Neural crest cell (in vitro differentiated cells): ENCODE measurements around the gene RYR2. TPM values are rescaled to one million over a fixed set of nuclear protein-coding genes. Genes with fewer than 3 reads are reported as not detected.
"Not testable (repeated sequence)": the region's sequence is repeated elsewhere in the genome, so short reads cannot be mapped to it uniquely, and the experiment has no call there.

Source experiments
- DNase-seq: peaks from one replicate; pipeline ENCODE4 v3.0.0; 2021; ENCODE audit warnings: low read depth, mixed read lengths, low spot score
- H3K27ac Mint-ChIP-seq: one replicate; pipeline ENCODE4 v1.8.0; 2021; ENCODE audit warnings: mild to moderate bottlenecking, mixed read lengths; ENCODE audit not compliant: unreplicated experiment
- H3K27me3 Mint-ChIP-seq: 2 replicates; pipeline ENCODE4 v1.8.0; 2021; ENCODE audit warnings: low read depth, mild to moderate bottlenecking, mixed read lengths
- H3K36me3 Mint-ChIP-seq: 2 replicates; pipeline ENCODE4 v1.8.0; 2021; ENCODE audit warnings: low read depth, mild to moderate bottlenecking, mixed read lengths
- H3K4me1 Mint-ChIP-seq: 2 replicates; pipeline ENCODE4 v1.8.0; 2021; ENCODE audit warnings: mixed read lengths
- H3K4me3 Mint-ChIP-seq: one replicate; pipeline ENCODE4 v1.8.0; 2021; ENCODE audit warnings: mild to moderate bottlenecking, mixed read lengths
- H3K9me3 Mint-ChIP-seq: 2 replicates; pipeline ENCODE4 v1.8.0; 2021; ENCODE audit warnings: mixed read lengths
- total RNA-seq: library from RNA; stranded (reverse); gene quantifications from 2 replicates; pipeline ENCODE4 v1.2.1, GENCODE V29; 2021
- TF ChIP-seq, protein P1 (sequence below): fragments of 200-600 bp; sonication (generic); conservative IDR thresholded peaks from 2 replicates; pipeline ENCODE4 v1.5.0; 2021; ENCODE audit warnings: antibody characterized with exemption, mild to moderate bottlenecking

RYR2 gene
- total RNA-seq, 1 donor from 2014 or later, result 0.07 TPM

DNA sequence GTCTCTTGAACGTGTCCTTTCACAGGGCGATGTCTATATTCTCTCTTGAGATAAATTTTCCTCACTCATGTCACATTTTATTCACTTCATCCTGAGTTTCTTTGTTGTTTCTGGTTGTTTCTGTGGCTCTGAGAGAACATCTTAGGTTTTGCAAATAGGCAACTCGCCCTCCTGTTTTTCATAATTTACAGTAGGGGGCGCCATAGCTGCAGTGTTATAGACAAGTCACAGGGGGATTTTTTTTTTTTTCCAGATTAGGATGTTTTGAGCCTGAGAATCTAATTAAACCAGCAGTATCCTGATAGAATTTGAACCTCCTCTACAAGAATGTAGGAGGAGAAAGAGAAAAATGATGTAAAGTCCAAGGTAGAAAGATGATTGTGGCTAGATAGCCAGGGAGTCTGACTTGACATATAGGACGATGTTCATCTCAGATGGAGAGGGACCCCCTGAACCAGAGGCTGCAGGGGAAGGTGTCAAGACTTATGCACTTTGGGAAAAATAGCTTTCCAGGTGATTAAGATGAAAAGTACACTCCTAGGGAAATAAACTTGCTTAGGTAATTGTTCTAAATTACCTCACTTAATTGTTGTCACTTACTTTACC, 772.4 kb downstream of the RYR2 start:
- Mint-ChIP-seq H3K27me3 (no peaks in the 10 kb centered on the region), H3K4me1 (no peaks in the 10 kb centered on the region)
- TF ChIP-seq, protein P1, sequence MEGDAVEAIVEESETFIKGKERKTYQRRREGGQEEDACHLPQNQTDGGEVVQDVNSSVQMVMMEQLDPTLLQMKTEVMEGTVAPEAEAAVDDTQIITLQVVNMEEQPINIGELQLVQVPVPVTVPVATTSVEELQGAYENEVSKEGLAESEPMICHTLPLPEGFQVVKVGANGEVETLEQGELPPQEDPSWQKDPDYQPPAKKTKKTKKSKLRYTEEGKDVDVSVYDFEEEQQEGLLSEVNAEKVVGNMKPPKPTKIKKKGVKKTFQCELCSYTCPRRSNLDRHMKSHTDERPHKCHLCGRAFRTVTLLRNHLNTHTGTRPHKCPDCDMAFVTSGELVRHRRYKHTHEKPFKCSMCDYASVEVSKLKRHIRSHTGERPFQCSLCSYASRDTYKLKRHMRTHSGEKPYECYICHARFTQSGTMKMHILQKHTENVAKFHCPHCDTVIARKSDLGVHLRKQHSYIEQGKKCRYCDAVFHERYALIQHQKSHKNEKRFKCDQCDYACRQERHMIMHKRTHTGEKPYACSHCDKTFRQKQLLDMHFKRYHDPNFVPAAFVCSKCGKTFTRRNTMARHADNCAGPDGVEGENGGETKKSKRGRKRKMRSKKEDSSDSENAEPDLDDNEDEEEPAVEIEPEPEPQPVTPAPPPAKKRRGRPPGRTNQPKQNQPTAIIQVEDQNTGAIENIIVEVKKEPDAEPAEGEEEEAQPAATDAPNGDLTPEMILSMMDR, result peak; percentile 68

GRCh38 chr1:237817277-237817676, 775.3 kb downstream of the RYR2 start:
- Mint-ChIP-seq H3K4me3 (no peak overlapping the region), H3K36me3 (no peaks in the 10 kb centered on the region), H3K4me1 (no peaks in the 10 kb centered on the region), H3K27ac (no peak overlapping the region), H3K27me3 (no peaks in the 10 kb centered on the region), H3K9me3 (no peaks in the 10 kb centered on the region)
- TF ChIP-seq, protein P1, result no peak
- no peak for DNase-seq

More for the DNA sequence above, 772.4 kb downstream of the RYR2 start:
- no peaks in the 10 kb centered on the region for H3K36me3 Mint-ChIP-seq
- H3K9me3 Mint-ChIP-seq, result no peaks in the 10 kb centered on the region
- DNase-seq, result no peak
- H3K4me3 Mint-ChIP-seq, result no peak overlapping the region
- H3K27ac Mint-ChIP-seq, result no peak overlapping the region

DNA sequence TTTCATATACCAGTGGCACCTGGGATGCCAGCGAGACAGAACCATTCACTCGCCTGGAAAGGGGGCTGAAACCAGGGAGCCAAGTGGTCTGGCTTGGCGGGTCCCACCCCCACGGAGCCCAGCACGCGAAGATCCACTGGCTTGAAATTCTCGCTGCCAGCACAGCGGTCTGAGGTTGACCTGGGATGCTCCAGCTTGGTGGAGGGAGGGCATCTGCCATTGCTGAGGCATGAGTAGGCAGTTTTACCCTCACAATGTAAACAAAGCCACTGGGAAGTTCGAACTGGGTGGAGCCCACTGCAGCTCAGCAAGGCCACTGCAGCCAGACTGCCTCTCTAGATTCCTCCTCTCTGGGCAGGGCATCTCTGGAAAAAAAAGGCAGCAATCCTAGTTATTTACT, 778.6 kb downstream of the RYR2 start:
- not testable (repeated sequence) for H3K4me1 Mint-ChIP-seq, DNase-seq, H3K27me3 Mint-ChIP-seq, H3K36me3 Mint-ChIP-seq, H3K4me3 Mint-ChIP-seq, H3K9me3 Mint-ChIP-seq, H3K27ac Mint-ChIP-seq

DNA sequence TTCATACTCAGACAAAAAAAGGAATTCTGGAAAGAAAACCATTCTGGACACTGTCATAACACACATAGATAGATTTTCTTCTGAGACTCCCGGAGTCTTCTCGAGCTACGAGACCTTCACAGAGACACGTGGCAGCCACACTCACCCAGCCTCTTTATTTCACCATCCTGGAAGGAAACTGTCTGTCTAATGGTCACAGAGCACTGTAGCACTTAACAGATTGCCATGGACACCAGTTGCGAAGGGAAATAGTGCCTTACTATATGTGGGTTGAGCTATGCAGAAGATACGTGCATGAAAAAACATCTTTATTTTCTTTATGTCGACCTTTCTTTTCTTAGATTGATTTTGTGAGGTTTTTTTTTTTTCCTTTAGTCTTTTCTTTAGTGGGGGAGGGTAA, 790.9 kb downstream of the RYR2 start:
- H3K36me3 Mint-ChIP-seq, result no peaks in the 10 kb centered on the region
- TF ChIP-seq, protein P1, result no peak
- no peaks in the 10 kb centered on the region for H3K9me3 Mint-ChIP-seq
- H3K27ac Mint-ChIP-seq, result peak overlapping the region; percentile 32
- H3K4me3 Mint-ChIP-seq, result no peak overlapping the region
- H3K27me3 Mint-ChIP-seq, result no peaks in the 10 kb centered on the region
- H3K4me1 Mint-ChIP-seq, result peaks cover 22% of the 10 kb centered on the region
- DNase-seq, result no peak

- H3K4me3 Mint-ChIP-seq, result no peak overlapping the region
- no peak for DNase-seq
- H3K4me1 Mint-ChIP-seq, result peaks cover 22% of the 10 kb centered on the region
- H3K9me3 Mint-ChIP-seq, result no peaks in the 10 kb centered on the region
- no peak overlapping the region for H3K27ac Mint-ChIP-seq
- TF ChIP-seq, protein P1, result no peak
- H3K36me3 Mint-ChIP-seq, result no peaks in the 10 kb centered on the region
- H3K27me3 Mint-ChIP-seq, result no peaks in the 10 kb centered on the region
Observed at GRCh38 chr1:237834048-237834447, 792.1 kb downstream of the RYR2 start.

DNA sequence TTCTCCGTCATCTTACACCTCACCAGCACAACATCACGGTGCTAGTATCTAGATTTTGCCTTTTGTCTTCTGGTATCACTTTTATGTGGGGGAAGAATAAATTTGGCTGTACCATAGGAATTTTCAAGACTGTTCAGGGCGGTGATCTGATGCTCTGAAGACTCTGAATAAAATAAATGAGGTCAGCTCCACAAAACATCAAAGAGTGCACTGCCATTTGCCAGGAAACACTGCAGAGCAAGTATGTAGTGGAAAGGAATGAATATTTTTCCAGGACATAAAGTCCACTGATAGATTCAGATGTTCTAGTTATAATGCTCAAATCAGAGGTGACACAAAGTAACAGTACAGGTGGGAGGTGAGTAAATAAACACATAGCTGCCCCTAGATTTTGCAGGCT, 792.5 kb downstream of the RYR2 start:
- H3K4me1 Mint-ChIP-seq, result peaks cover 22% of the 10 kb centered on the region
- H3K4me3 Mint-ChIP-seq, result no peak overlapping the region
- H3K9me3 Mint-ChIP-seq, result no peaks in the 10 kb centered on the region
- H3K27me3 Mint-ChIP-seq, result no peaks in the 10 kb centered on the region
- TF ChIP-seq, protein P1, result no peak
- H3K27ac Mint-ChIP-seq, result no peak overlapping the region
- DNase-seq, result no peak
- H3K36me3 Mint-ChIP-seq, result no peaks in the 10 kb centered on the region
